DMS114 treated with DMSO at 0.1 percent for 48 hours (cell line): ENCODE results near the gene RIPOR3.

ENCODE experiments used
- DNase-seq: peaks from one replicate; lab custom pipeline; 2025; ENCODE audit not compliant: unreplicated experiment; lab: John Stamatoyannopoulos, UW

Gene RIPOR3

GRCh38 chr20:50592282-50593004 is 98.9 kb downstream of the RIPOR3 start:
- DNase-seq, result no peak

- no peak for DNase-seq
These were observed 100.0 kb downstream of the RIPOR3 start for GRCh38 chr20:50591233-50591852.

GRCh38 chr20:50590348-50590664 is 101.0 kb downstream of the RIPOR3 start:
- no peak for DNase-seq

- no peak for DNase-seq
These were observed 101.6 kb downstream of the RIPOR3 start for GRCh38 chr20:50589548-50590347.

- peak; percentile 63 for DNase-seq
These were observed 103.2 kb downstream of the RIPOR3 start for GRCh38 chr20:50588034-50588736.

GRCh38 chr20:50587291-50587961 is 103.9 kb downstream of the RIPOR3 start:
- DNase-seq, result no peak

GRCh38 chr20:50586531-50587232 is 104.7 kb downstream of the RIPOR3 start:
- DNase-seq, result no peak

- no peak for DNase-seq
These were observed 105.7 kb downstream of the RIPOR3 start for GRCh38 chr20:50585678-50586077.

- DNase-seq, result no peak
These were observed 106.1 kb downstream of the RIPOR3 start for GRCh38 chr20:50585214-50585613.

- DNase-seq, result no peak
These were observed 106.7 kb downstream of the RIPOR3 start for GRCh38 chr20:50584687-50585086.

GRCh38 chr20:50583442-50584150 is 107.7 kb downstream of the RIPOR3 start:
- DNase-seq, result no peak

GRCh38 chr20:50582591-50583234 is 108.6 kb downstream of the RIPOR3 start:
- no peak for DNase-seq

GRCh38 chr20:50582092-50582491 is 109.2 kb downstream of the RIPOR3 start:
- no peak for DNase-seq

- no peak for DNase-seq
These were observed 110.3 kb downstream of the RIPOR3 start for GRCh38 chr20:50580842-50581544.

- DNase-seq, result peak; percentile 70
These were observed 111.2 kb downstream of the RIPOR3 start for GRCh38 chr20:50580016-50580747.

GRCh38 chr20:50579511-50579910 is 111.8 kb downstream of the RIPOR3 start:
- DNase-seq, result no peak

GRCh38 chr20:50578778-50579165 is 112.6 kb downstream of the RIPOR3 start:
- no peak for DNase-seq
